GM12873 (cell line): ENCODE measurements around the gene ACTR1B.

Experiments
- CTCF ChIP-seq: IDR thresholded peaks from 2 replicates; pipeline ENCODE4 v1.5.1; 2012; ENCODE audit warnings: low read depth, mild to moderate bottlenecking, moderate library complexity, low read length, control low read depth; ENCODE audit not compliant: insufficient read depth; ENCODE audit errors: missing control alignments

The ACTR1B gene

GRCh38 chr2:97706112-97706511, 42.3 kb upstream of the ACTR1B start:
- no peak for TF ChIP-seq CTCF

- TF ChIP-seq CTCF, result no peak
These were observed 41.1 kb upstream of the ACTR1B start for GRCh38 chr2:97704989-97705388.

GRCh38 chr2:97703741-97704140, 39.9 kb upstream of the ACTR1B start:
- TF ChIP-seq CTCF, result no peak

GRCh38 chr2:97702731-97703470, 39.1 kb upstream of the ACTR1B start:
- no peak for TF ChIP-seq CTCF

GRCh38 chr2:97701851-97702465, 38.1 kb upstream of the ACTR1B start:
- no peak for TF ChIP-seq CTCF

GRCh38 chr2:97701186-97701585, 37.3 kb upstream of the ACTR1B start:
- no peak for TF ChIP-seq CTCF

GRCh38 chr2:97699765-97700444, 36.1 kb upstream of the ACTR1B start:
- TF ChIP-seq CTCF, result peak; percentile 77
